ENCODE measurements around the gene FER.
A peak's percentile ranks its signal among the peaks of the same experiment; 100 is the strongest.
"Not testable (repeated sequence)": the region's sequence is repeated elsewhere in the genome, so short reads cannot be mapped to it uniquely, and the experiment has no call there.

The FER gene

DNA sequence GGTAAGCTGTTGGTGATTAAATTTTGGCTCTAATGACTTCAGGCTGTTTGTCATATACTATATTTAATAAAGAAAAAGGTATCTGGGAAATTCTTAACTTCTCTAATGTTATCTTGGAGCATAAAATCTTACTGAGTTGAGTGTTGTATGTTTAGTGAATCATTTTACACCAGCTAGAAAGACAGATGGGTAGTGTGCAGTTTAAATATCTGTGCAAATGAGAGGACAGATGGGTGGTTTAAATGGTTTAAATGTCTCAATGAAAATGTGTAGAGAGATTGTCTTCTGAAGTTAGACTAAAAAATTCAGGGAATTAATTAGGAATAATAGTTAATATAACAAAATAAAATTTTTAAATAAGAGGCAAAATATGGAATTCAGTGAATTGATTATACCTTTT lies 114.5 kb downstream of the FER start:
- no peak for DNase-seq (ENCODE audit: low read depth in 1 of 2, low spot score in 1 of 2)
- Histone ChIP-seq H3K27ac (replicated peaks) (no peak overlapping the region), H3K4me3 (replicated peaks; ENCODE audit: insufficient read depth, low read length) (no peak overlapping the region), H3K27me3 (ENCODE audit: insufficient read depth, poor library complexity, severe bottlenecking) (no peaks in the 10 kb centered on the region)
- TF ChIP-seq GABPA (IDR thresholded peaks at IDR 0.05; ENCODE audit: low read depth) (no peak), POLR2AphosphoS5 (IDR thresholded peaks at IDR 0.05; ENCODE audit: low read depth) (no peak), SPI1 (IDR thresholded peaks at IDR 0.05; ENCODE audit: borderline replicate concordance, low read depth) (no peak)
- TF ChIP-seq, protein P1, sequence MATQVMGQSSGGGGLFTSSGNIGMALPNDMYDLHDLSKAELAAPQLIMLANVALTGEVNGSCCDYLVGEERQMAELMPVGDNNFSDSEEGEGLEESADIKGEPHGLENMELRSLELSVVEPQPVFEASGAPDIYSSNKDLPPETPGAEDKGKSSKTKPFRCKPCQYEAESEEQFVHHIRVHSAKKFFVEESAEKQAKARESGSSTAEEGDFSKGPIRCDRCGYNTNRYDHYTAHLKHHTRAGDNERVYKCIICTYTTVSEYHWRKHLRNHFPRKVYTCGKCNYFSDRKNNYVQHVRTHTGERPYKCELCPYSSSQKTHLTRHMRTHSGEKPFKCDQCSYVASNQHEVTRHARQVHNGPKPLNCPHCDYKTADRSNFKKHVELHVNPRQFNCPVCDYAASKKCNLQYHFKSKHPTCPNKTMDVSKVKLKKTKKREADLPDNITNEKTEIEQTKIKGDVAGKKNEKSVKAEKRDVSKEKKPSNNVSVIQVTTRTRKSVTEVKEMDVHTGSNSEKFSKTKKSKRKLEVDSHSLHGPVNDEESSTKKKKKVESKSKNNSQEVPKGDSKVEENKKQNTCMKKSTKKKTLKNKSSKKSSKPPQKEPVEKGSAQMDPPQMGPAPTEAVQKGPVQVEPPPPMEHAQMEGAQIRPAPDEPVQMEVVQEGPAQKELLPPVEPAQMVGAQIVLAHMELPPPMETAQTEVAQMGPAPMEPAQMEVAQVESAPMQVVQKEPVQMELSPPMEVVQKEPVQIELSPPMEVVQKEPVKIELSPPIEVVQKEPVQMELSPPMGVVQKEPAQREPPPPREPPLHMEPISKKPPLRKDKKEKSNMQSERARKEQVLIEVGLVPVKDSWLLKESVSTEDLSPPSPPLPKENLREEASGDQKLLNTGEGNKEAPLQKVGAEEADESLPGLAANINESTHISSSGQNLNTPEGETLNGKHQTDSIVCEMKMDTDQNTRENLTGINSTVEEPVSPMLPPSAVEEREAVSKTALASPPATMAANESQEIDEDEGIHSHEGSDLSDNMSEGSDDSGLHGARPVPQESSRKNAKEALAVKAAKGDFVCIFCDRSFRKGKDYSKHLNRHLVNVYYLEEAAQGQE (IDR thresholded peaks at IDR 0.05; ENCODE audit: insufficient replicate concordance, low read depth), result no peak
- TF ChIP-seq, protein P2, sequence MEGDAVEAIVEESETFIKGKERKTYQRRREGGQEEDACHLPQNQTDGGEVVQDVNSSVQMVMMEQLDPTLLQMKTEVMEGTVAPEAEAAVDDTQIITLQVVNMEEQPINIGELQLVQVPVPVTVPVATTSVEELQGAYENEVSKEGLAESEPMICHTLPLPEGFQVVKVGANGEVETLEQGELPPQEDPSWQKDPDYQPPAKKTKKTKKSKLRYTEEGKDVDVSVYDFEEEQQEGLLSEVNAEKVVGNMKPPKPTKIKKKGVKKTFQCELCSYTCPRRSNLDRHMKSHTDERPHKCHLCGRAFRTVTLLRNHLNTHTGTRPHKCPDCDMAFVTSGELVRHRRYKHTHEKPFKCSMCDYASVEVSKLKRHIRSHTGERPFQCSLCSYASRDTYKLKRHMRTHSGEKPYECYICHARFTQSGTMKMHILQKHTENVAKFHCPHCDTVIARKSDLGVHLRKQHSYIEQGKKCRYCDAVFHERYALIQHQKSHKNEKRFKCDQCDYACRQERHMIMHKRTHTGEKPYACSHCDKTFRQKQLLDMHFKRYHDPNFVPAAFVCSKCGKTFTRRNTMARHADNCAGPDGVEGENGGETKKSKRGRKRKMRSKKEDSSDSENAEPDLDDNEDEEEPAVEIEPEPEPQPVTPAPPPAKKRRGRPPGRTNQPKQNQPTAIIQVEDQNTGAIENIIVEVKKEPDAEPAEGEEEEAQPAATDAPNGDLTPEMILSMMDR (IDR thresholded peaks at IDR 0.05; ENCODE audit: insufficient read depth, low read length), result no peak

DNA sequence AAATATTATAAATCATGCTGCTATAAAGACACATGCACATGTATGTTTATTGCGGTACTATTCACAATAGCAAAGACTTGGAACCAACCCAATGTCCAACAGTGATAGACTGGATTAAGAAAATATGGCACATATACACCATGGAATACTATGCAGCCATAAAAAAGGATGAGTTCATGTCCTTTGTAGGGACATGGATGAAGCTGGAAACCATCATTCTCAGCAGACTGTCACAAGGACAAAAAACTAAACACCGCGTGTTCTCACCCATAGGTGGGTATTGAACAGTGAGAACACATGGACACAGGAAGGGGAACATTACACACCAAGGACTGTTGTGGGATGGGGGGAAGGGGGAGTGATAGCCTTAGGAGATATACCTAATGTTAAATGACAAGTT lies 118.4 kb downstream of the FER start:
- H3K27me3 ChIP-seq (ENCODE audit: insufficient read depth, poor library complexity, severe bottlenecking); H3K4me3 ChIP-seq (replicated peaks; ENCODE audit: insufficient read depth, low read length); H3K27ac ChIP-seq (replicated peaks); DNase-seq (ENCODE audit: low read depth in 1 of 2, low spot score in 1 of 2): not testable (repeated sequence)

DNA sequence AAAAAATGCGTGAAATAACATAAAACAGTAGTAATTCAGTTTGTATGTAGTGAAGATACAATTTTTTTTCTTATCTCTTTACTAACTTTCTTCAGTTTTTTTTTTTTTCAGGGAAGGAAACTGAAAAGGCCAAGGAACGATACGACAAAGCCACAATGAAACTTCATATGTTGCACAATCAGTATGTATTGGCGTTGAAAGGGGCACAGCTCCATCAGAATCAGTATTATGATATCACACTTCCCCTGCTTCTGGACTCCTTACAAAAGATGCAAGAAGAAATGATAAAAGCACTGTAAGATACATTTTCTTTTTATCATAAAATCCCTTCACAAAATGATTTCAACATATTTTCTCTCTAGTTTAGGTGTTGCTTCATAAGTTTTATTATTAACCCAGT lies 120.0 kb downstream of the FER start:
- H3K27me3 ChIP-seq (ENCODE audit: insufficient read depth, poor library complexity, severe bottlenecking), result no peaks in the 10 kb centered on the region
- DNase-seq (ENCODE audit: low read depth in 1 of 2, low spot score in 1 of 2), result peak; percentile 6 to 35
- H3K4me3 ChIP-seq (replicated peaks; ENCODE audit: insufficient read depth, low read length), result no peak overlapping the region
- no peak overlapping the region for H3K27ac ChIP-seq (replicated peaks)
- TF ChIP-seq, protein P2 (IDR thresholded peaks at IDR 0.05; ENCODE audit: insufficient read depth, low read length), result no peak
- TF ChIP-seq POLR2AphosphoS5 (IDR thresholded peaks at IDR 0.05; ENCODE audit: low read depth), result no peak
- TF ChIP-seq, protein P1 (IDR thresholded peaks at IDR 0.05; ENCODE audit: insufficient replicate concordance, low read depth), result no peak
- TF ChIP-seq GABPA (IDR thresholded peaks at IDR 0.05; ENCODE audit: low read depth), result no peak
- TF ChIP-seq SPI1 (IDR thresholded peaks at IDR 0.05; ENCODE audit: borderline replicate concordance, low read depth), result no peak

DNA sequence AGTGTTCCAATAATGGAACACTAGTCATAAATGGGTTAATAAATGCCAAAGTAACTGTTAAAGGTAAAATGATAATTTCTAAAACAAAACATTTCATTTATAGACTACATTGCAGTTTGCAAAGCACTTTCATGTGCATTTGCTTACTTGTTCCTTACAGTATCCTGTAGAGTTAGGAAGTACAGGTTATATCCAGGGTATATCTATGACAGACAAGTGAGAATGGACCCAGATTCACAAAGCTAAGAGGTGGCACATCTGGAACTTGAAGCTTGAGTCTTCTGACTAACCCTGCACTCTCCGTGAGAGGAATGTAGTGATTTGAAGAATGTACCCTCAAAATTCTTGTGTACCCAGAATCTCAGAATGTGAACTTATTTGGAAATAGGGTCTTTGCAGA lies 121.4 kb downstream of the FER start:
- TF ChIP-seq, protein P1 (IDR thresholded peaks at IDR 0.05; ENCODE audit: insufficient replicate concordance, low read depth), result no peak
- TF ChIP-seq GABPA (IDR thresholded peaks at IDR 0.05; ENCODE audit: low read depth) (no peak), SPI1 (IDR thresholded peaks at IDR 0.05; ENCODE audit: borderline replicate concordance, low read depth) (no peak), POLR2AphosphoS5 (IDR thresholded peaks at IDR 0.05; ENCODE audit: low read depth) (no peak)
- TF ChIP-seq, protein P2 (IDR thresholded peaks at IDR 0.05; ENCODE audit: insufficient read depth, low read length), result no peak
- no peak for DNase-seq (ENCODE audit: low read depth in 1 of 2, low spot score in 1 of 2)
- H3K4me3 ChIP-seq (replicated peaks; ENCODE audit: insufficient read depth, low read length), result no peak overlapping the region
- H3K27ac ChIP-seq (replicated peaks), result no peak overlapping the region
- no peaks in the 10 kb centered on the region for H3K27me3 ChIP-seq (ENCODE audit: insufficient read depth, poor library complexity, severe bottlenecking)

All from HL-60 (cell line).